MM.1S (cell line): ENCODE data around the gene RAC3.

Experiments used
- DNase-seq: peaks from one replicate; pipeline ENCODE4 v3.0.0-alpha.2; 2015
- H2AFZ ChIP-seq: fragments of 300-600 bp; sonication (generic); 2 replicates; pipeline ENCODE4 v1.6.0; 2016; ENCODE audit warnings: antibody characterized with exemption, low read length
- H3F3A ChIP-seq: fragments of 300-600 bp; sonication (generic); 2 replicates; pipeline ENCODE4 v1.6.1; 2016; ENCODE audit warnings: mild to moderate bottlenecking, antibody characterized with exemption, low read length, moderate library complexity, mixed read lengths; ENCODE audit not compliant: insufficient read depth
- H3K27ac ChIP-seq: fragments of 300-600 bp; sonication (generic); 2 replicates; pipeline ENCODE4 v1.5.1; 2016; ENCODE audit warnings: mild to moderate bottlenecking, low read length
- H3K27me3 ChIP-seq: fragments of 300-600 bp; sonication (generic); replicated peaks from 2 replicates; pipeline ENCODE4 v1.6.0; 2016; ENCODE audit warnings: low read length; ENCODE audit not compliant: insufficient read depth
- H3K36me3 ChIP-seq: fragments of 300-600 bp; sonication (generic); replicated peaks from 2 replicates; pipeline ENCODE4 v1.6.1; 2016; ENCODE audit warnings: mild to moderate bottlenecking, low read length, mixed read lengths; ENCODE audit not compliant: insufficient read depth
- H3K4me1 ChIP-seq: fragments of 300-600 bp; sonication (generic); 2 replicates; pipeline ENCODE4 v1.6.1; 2016; ENCODE audit warnings: low read length, mixed read lengths
- H3K4me2 ChIP-seq: fragments of 300-600 bp; sonication (generic); 2 replicates; pipeline ENCODE4 v1.6.0; 2016; ENCODE audit warnings: low read depth, low read length
- H3K4me3 ChIP-seq: fragments of 300-600 bp; sonication (generic); 2 replicates; pipeline ENCODE4 v1.5.1; 2016; ENCODE audit warnings: low read length, mixed read lengths
- H3K79me2 ChIP-seq: fragments of 300-600 bp; sonication (generic); 2 replicates; pipeline ENCODE4 v1.6.1; 2016; ENCODE audit warnings: mixed run types, low read length, mixed read lengths
- H3K9ac ChIP-seq: fragments of 300-600 bp; sonication (generic); 2 replicates; pipeline ENCODE4 v1.6.1; 2016; ENCODE audit warnings: low read length, mixed read lengths
- H3K9me2 ChIP-seq: fragments of 300-600 bp; sonication (generic); replicated peaks from 2 replicates; pipeline ENCODE4 v1.6.1; 2016; ENCODE audit warnings: mild to moderate bottlenecking, low read length, mixed read lengths; ENCODE audit not compliant: insufficient read depth
- H3K9me3 ChIP-seq: fragments of 300-600 bp; sonication (generic); replicated peaks from 2 replicates; pipeline ENCODE4 v1.6.1; 2016; ENCODE audit warnings: mild to moderate bottlenecking, low read length, mixed read lengths; ENCODE audit not compliant: insufficient read depth
- H4K20me1 ChIP-seq: fragments of 300-600 bp; sonication (generic); 2 replicates; pipeline ENCODE4 v1.6.1; 2016; ENCODE audit warnings: mild to moderate bottlenecking, low read length, moderate library complexity, mixed read lengths; ENCODE audit not compliant: insufficient read depth
- EZH2 ChIP-seq: fragments of 300-600 bp; sonication (generic); optimal IDR thresholded peaks from 2 replicates; pipeline ENCODE3; 2017; ENCODE audit warnings: low read depth, mild to moderate bottlenecking, antibody characterized with exemption, low read length, mixed read lengths
- EZH2phosphoT487 ChIP-seq: fragments of 300-600 bp; sonication (generic); IDR thresholded peaks from 2 replicates; pipeline ENCODE4 v1.6.1; 2018; ENCODE audit warnings: antibody characterized with exemption, low read length
- TF ChIP-seq, protein P1 (sequence below): fragments of 300-600 bp; sonication (generic); IDR thresholded peaks from 2 replicates; pipeline ENCODE4 v1.5.1; 2016; ENCODE audit warnings: antibody characterized with exemption, low read length, mixed read lengths

The RAC3 gene

DNA sequence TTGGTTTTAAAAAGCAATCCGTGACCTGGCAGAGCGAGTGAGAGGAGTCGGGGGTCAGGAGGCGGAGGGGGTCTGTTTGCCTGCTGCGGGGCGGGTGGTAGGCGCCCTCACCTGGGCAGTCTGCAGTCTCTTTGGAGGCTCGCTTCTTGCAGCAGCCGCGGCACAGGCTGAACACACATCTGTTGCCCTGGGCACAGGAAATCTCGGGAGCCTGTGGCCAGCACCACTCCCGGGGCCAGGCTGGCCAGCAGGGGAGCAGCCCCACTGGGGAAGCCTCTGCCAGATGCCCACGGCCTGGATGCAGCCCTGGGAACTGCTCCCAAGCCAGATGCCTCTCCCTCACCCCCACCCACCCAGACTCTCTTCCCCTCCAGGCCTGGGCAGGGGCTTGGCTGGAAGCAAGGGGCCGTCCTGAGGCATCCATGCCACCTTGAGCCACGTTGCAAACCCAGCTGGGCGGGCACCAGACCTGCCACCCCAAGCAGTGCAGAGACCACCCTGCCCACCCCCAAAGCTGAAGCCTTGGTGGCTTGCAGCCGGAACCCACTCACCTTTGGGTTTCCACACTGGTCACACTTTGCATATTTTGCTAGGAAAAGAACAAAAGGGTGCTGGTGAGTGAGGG is 26.9 kb downstream of the RAC3 start:
- Histone ChIP-seq H3K79me2 (peaks cover 19% of the 10 kb centered on the region), H3K9ac (no peak overlapping the region), H3K36me3 (0 out of 2 replicates have a peak, but pooled peaks cover 4% of the 10 kb centered on the region)

DNA sequence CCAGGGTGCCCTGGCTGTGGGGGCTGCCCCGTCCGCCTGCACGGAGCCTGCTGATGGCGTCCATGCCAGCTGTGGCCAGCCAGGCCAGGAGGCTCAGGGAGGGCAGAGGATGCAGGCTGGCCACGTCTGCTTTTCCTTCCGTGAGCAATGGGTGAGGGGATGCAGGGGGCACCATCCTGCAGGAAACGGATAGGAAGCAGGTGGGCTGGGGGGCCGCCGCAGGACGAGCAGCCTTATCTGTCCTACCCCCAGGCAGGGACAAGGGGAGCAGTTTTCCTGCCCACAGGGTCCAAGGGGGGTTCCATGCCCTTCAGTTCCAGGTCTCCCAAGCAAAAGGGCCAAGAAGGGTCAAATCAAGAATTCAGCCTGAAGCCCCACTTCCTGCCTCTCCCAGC is 27.4 kb downstream of the RAC3 start:
- 0 out of 2 replicates have a peak, but pooled peaks cover 4% of the 10 kb centered on the region for H3K36me3 ChIP-seq
- peaks cover 19% of the 10 kb centered on the region for H3K79me2 ChIP-seq
- H3K9ac ChIP-seq: no peak overlapping the region
- no peak overlapping the region for H2AFZ ChIP-seq
- no peaks in the 10 kb centered on the region for H3K9me2 ChIP-seq
- H3K4me1 ChIP-seq: peaks cover 2% of the 10 kb centered on the region; the same call in 1 of the 2 replicates
- no peak overlapping the region for H3K27ac ChIP-seq
- peaks cover 3% of the 10 kb centered on the region; the same call in 1 of the 2 replicates for H3F3A ChIP-seq
- no peak overlapping the region for H3K4me2 ChIP-seq
- no peak for DNase-seq
- no peak for TF ChIP-seq EZH2phosphoT487
- TF ChIP-seq, protein P1, sequence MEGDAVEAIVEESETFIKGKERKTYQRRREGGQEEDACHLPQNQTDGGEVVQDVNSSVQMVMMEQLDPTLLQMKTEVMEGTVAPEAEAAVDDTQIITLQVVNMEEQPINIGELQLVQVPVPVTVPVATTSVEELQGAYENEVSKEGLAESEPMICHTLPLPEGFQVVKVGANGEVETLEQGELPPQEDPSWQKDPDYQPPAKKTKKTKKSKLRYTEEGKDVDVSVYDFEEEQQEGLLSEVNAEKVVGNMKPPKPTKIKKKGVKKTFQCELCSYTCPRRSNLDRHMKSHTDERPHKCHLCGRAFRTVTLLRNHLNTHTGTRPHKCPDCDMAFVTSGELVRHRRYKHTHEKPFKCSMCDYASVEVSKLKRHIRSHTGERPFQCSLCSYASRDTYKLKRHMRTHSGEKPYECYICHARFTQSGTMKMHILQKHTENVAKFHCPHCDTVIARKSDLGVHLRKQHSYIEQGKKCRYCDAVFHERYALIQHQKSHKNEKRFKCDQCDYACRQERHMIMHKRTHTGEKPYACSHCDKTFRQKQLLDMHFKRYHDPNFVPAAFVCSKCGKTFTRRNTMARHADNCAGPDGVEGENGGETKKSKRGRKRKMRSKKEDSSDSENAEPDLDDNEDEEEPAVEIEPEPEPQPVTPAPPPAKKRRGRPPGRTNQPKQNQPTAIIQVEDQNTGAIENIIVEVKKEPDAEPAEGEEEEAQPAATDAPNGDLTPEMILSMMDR: no peak
- no peak for TF ChIP-seq EZH2
- no peaks in the 10 kb centered on the region for H3K27me3 ChIP-seq
- no peak overlapping the region for H3K4me3 ChIP-seq
- H4K20me1 ChIP-seq: no peaks in the 10 kb centered on the region; the same call in 1 of the 2 replicates
- H3K9me3 ChIP-seq: no peaks in the 10 kb centered on the region

More for the DNA sequence above, 26.9 kb downstream of the RAC3 start:
- no peak overlapping the region for H3K27ac ChIP-seq
- H3K4me2 ChIP-seq: no peak overlapping the region
- H3K27me3 ChIP-seq: no peaks in the 10 kb centered on the region
- H3K9me3 ChIP-seq: no peaks in the 10 kb centered on the region
- TF ChIP-seq EZH2: no peak
- TF ChIP-seq, protein P1: no peak
- TF ChIP-seq EZH2phosphoT487: no peak
- H3K4me3 ChIP-seq: no peak overlapping the region
- no peak for DNase-seq
- H2AFZ ChIP-seq: no peak overlapping the region
- H3F3A ChIP-seq: peaks cover 3% of the 10 kb centered on the region; the same call in 1 of the 2 replicates
- H4K20me1 ChIP-seq: no peaks in the 10 kb centered on the region
- no peaks in the 10 kb centered on the region for H3K4me1 ChIP-seq
- no peaks in the 10 kb centered on the region for H3K9me2 ChIP-seq

GRCh38 chr17:82059272-82060000 is 28.0 kb downstream of the RAC3 start:
- Histone ChIP-seq H3K4me3 (no peak overlapping the region), H3K36me3 (0 out of 2 replicates have a peak, but pooled peaks cover 4% of the 10 kb centered on the region), H3K4me2 (no peak overlapping the region)

More at GRCh38 chr17:82059272-82060000, 28.0 kb downstream of the RAC3 start:
- Histone ChIP-seq H3K27ac (no peak overlapping the region), H3K9me3 (no peaks in the 10 kb centered on the region), H2AFZ (no peak overlapping the region), H3K9ac (no peak overlapping the region), H3F3A (peaks cover 9% of the 10 kb centered on the region; the same call in 1 of the 2 replicates), H3K9me2 (no peaks in the 10 kb centered on the region), H3K27me3 (no peaks in the 10 kb centered on the region), H3K79me2 (peaks cover 23% of the 10 kb centered on the region), H4K20me1 (peaks cover 3% of the 10 kb centered on the region; the same call in 1 of the 2 replicates), H3K4me1 (peaks cover 8% of the 10 kb centered on the region)
- no peak for DNase-seq
- TF ChIP-seq, protein P1: no peak
- TF ChIP-seq EZH2 (no peak), EZH2phosphoT487 (no peak)
